Measurements from ENCODE around the gene VPS39.

Gene VPS39

DNA sequence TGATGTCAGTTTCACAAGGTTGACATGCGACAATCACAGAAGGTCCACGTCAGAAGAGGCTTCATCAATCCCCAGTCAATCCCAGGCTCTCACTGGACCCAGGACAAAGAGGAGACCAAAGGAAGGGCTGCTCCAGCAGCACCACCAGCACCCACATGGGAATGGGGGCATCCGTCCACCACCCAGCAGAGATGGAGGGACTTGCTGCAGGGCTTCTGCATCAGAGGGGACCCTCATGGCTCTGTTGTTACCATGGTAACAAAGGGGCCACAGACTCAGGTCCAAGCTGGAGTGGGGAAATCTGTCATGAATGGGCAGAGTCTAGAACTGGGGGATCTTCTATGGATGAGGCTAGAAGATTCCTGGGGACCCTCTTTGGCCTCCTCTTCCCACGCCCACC is 64.7 kb downstream of the VPS39 start:
- DNase-seq = no peak

DNA sequence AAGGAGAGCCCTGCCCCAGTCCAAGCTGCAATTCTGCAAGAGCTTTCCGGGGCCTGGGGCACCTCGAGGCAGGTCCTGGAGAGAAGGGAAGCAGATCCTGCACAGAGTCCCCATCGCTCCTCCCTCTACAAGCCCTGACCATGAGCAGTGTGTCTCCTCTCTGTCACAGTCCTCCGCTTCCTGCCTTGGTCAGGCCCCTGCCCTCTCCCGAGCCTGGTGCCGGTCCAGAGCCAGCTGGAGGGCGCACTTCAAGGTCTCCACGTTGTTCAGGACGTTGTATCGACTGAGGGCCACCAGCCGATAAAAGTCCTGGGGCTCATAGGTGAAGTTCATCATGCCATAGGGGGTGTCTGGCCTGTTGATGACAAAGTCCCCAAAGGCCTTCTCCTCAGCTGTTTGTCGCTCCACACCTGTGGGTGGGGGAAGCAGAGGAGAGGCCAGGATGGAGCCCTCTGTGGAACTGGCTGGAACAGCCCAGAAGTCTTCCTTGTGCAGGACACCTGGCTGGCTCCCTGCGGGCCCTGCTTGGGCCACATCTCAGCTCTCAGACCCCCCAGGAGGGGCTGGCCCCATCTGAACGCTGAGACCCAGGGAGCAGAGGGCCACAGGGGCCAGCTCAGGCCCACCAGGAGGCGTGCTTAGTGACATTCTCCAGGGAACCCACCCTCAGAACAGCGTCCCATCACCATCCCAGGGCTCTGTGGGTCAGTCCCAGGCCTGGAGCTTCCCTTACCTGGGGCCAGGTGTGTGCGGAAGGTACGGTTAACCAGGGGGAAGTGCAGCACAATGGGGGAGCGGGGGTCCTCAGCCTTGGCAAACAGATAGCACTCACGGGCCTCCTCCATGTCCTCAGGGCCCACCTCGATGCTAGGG is 66.1 kb downstream of the VPS39 start:
- DNase-seq = no peak

DNA sequence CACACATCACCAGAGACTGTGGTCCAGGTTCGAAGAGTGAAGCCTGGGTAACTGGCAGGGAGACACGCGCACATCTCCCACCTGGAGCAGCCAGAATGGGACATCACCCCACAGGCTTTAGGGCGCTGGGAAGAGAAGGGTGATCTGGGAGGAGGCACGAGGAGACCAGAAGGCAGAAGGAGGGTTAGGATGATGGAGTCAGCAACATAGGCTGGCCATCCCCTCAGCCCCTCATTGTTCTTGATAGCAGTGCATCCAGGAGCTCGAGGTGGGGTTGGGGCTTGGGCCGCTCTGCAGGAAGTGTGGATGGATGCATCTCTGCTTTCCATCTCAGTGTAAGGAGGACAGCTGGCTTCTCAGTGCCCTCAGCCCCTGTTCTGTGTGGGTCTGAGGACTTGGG is 66.9 kb downstream of the VPS39 start:
- DNase-seq = no peak

DNA sequence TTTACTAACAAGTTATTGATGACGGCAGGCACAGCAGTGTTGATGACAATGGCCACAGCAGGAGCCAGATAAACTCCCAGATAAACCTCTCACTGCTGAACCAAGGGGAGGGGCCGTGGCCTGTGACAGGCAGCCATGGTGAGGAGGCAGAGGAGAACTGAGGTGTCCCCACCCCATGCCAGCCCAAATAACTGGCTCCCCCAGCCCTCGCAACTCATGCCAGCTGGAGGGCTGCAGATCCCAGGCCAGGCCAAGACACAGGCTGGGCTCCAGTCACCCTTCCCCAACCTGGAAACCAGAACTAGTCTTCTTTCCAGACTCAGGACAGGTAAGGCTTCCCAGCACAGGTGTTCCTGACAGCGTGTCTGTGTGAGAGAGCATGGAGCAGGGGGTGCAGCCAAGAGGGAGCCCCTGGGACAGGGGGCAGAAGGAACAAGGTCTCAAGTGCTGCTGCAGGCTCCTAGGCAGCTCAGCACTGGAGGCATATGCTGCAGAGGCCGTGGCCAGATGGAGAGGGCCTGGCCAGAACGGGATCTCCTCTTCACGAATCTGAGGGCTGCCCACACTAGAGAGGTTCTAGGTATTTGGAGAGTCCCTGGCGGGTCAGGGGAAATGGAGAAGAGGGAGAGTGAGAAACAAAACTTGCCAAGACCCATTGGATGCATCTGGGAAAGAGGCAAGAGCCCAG is 67.6 kb downstream of the VPS39 start:
- no peak for DNase-seq

DNA sequence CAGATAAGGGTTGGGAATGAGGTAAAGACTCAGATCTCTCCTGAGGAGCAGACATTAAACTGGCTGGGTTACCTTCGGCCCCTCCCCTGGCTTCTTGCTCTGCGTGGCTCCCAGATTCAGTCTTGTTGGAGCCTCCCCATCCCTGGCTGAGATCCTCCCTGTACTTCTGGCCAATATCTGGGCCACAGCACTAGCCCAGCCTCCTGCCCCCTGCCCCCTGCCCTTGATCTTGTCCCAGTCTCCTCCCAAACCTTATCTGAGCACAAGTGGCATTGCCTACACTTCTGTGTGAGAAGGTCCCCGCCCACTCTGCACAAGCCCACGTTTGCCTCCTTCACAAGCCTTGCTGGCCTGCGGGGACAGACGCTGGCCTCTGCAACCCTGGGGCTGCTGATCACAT is 68.5 kb downstream of the VPS39 start:
- DNase-seq = no peak

DNA sequence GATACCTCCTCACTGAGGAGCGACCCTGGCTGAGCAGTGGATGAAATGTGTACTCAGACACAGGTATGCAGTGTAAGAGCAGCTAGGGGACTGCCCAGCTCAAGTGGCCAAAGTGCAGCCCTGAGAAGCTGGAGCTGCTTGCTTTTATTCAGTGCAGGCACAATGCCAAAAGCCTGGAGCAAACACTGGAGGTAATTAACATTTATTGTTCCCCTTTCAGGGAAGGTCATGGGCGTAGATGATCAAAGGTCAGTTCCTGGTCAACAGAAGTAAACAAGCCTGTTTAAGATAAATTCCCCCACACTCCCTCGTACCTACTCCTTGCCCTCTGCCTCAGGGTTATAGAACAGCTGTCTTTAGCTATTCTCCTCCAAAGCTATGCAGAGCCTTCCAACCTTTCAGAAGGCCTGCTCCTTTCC is 69.1 kb downstream of the VPS39 start:
- no peak for DNase-seq

DNA sequence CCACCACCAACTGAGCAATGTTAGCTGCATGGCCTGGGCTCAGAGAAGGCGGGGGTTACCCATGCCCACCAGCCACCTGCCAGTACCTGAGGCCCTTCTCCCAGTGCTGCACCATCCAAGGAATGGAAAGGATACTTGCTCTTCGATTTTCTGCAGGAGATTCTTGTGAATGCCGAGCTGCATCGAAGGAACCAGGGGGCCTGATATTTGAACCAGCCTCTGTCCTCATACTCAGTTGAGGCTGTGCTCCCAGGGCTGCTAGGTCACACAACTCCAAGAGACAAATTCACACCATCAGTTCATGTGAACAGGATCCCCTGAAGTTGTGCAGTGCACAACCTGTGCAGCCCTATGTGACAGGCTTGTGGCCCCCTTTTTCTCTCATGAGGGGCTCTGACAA is 69.7 kb downstream of the VPS39 start:
- no peak for DNase-seq

DNA sequence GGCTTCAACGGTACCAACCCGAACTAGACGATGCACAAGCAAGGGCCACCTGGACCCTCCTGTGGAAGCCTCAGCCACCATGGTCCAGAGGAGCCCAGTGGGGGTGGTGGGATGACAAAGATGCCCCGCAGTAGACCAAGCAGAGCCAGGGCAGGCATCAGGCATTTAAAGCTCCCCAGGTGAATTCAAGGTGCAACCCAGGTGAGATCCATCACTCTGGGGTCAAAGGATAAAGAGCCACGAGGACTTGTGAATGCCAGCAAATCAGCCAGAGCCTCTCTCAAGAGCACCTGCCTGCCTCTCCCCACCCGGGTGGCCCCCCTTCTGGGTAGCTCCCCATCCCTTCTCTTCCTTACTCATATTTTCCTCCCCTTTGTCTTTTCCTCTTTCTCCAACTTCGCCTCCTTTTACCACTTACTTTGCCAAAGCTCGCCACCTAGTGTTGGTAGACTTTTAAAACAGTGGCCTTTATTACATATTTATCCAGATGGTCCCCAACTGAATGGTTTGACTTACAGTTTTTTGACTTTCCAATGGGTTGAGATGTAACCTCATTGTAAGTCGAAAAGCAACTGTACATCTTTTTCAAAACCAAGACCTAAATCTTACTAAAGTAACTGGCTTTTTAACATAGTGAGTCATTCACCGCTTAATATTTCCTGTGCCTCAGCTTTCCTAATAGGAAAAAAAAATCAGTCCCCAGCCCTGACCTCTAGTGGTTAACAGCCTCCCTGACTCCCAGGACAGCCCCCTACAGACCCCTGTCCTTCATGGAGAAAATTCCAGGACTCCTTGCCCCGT is 70.4 kb downstream of the VPS39 start:
- DNase-seq = no peak

DNA sequence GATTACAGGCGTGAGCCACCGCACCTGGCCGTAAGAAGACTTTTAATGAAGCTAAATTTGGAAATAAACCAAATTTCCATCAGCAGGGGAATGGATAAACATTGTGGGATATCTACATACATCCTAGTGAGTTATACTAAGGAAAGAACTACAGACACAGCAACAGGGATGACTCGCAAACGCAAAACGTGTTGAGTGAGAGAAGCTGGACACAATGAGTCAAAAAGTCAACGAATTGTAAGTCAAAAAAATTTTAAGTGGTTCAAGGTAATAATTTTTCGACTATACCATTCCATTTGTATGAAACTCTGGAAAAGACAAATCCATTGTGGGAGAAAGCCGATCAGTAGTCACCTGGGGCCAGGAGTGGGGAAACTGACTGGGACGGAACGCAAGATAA is 71.6 kb downstream of the VPS39 start:
- DNase-seq = no peak

DNA sequence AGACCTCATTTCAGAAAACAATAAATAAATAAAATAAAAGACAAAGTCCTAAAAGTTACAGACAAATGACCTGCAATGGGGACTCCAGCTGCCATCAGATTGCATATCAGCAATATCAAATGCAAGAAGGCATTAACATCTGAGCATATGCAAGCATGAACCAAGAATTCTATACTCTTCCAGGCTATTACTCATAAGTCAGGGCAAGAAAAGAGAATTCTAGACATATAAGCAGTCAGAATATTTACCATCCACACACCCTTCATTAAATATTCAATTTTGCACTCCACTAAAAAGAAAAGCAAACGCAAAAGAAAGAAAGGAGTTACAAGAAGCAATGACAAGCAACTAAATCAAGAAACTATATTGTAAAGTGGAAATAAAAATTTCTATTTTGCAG is 72.8 kb downstream of the VPS39 start:
- no peak for DNase-seq

DNA sequence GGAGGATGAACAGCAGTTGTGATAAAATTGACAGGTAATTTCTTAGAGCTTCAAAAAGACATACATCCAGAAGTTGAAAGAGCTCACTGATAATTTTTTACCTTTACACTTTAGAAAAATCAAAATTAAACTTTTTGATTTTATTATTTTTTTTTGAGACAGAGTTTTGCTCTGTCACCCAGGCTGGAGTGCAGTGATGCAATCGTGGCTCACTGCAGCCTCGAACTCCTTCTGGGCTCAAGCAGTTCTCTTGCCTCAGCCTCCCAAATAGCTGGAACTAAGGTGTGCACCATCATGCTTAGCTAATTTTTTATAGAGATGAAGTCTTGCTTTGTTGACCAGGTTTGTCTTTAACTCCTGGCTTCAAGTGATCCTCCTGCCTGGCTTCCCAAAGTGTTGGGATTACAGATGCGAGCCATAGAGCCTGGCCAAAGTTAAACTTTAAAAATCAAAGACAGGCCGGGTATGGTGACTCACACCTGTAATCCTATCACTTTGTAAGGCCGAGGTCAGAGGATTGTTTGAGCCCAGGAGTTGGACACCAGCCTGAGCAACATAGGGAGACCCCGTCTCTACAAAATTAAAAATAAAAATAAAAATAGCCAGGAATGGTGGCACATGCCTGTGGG is 73.4 kb downstream of the VPS39 start:
- no peak for DNase-seq

DNA sequence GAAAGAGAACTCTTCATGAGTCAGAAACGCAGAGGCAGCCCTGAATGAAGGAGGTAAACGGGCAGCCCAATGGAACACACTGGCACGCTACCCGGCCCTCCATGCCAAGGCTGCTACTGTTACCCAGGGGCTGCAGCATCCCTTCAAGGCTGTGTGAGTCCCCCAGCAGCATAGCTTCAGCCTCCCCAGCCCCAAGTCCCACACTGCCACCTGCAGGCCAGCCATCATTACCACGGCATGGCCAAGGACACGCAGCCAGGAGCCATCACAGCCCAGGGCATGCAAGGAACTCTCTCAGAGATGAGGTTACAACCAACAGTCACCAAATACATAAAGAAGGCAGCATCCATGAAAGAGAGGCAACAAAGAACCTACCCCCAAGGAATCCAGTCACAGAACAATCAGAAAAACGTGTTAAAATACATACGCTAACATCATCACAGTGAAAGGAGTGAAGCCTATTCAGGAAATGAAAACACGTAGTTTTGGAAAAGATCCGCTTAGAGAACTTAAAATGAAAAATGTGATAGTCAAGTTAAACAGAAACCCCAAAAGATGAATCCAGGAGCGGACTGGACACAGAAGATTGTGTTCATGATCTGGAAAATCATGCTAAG is 74.1 kb downstream of the VPS39 start:
- DNase-seq = no peak

DNA sequence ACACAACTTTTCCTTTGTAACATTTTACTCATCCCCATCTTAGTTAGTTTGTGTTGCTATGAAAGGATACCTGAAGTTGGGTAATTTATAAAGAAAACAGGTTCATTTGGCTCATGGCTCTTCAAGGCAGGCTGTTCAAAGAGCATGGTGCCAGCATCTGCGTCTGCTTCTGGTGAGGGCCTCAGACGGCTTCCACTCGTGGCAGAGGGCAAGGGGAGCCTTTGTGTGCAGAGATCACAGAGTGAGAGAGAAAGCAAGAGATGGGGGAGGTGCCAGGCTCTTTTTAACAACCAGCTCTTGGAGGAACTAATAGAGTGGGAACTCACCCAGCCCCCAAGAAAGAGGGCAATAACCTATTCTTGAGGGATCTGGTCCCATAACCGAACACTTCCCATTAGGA is 74.7 kb downstream of the VPS39 start:
- DNase-seq = no peak

DNA sequence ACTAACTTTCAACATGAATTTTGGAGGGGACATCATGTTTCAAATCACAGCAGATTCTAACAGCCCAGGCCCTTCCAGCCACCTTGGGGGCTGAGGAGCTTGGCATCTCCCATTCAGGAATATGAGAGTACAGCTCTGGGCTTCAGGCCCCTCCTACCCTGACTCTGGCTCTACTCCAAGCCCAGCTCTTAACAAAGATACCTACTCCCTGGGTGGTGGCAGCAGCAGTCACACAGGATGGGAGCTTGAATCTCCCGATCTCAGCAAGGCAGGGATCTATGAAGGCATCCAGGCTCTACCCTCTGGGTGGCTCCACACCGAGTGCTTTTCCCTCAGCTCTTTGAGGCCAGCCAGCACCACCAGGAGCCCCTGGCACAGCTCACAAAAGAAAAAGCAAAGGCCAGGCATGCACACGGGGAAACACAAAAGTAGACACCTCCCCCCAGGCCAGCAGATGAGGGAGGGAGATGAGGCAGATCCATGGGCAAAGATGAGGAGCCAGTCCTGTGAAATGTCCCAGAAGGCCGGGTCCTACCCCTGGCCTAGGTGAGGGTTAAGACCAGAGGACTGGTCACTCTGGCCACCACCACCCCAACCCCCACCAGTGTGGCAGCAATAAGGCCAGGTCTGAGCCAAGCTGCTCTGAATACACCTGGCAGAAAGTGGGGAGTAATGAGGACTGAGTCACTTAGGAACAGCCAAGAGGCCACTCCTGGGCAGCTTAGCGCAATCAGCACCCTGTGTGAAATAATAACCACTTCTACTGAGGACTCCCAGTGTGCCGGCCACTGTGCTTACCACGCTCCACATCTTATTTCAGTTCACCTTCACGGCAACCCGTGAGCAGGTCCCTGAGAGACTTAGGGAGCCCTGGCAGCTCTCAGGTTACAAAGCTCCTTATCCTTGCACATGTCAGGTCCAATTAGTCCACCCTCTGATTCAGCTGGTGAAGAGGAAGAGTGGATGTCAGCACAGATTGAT is 76.0 kb downstream of the VPS39 start:
- no peak for DNase-seq

DNA sequence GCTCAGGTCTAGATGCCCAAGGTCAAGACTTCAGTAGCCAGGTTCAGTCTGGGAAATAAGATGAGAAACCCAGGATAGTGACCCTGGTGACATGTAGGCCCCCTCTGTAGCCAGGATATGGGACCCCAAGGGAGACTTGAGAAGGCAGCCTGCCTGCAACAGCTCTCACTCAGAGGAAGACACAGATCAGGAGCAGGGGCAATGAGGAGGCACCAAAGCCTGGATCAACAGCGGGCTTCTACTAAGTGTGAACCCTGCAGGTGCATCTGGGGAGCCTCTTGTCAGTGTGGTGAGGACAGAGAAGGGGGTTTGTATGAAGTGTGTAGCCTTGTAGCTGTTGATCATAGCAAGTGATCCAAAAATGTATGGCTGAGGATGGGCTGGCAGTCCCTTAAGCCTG is 77.1 kb downstream of the VPS39 start:
- DNase-seq = no peak

DNA sequence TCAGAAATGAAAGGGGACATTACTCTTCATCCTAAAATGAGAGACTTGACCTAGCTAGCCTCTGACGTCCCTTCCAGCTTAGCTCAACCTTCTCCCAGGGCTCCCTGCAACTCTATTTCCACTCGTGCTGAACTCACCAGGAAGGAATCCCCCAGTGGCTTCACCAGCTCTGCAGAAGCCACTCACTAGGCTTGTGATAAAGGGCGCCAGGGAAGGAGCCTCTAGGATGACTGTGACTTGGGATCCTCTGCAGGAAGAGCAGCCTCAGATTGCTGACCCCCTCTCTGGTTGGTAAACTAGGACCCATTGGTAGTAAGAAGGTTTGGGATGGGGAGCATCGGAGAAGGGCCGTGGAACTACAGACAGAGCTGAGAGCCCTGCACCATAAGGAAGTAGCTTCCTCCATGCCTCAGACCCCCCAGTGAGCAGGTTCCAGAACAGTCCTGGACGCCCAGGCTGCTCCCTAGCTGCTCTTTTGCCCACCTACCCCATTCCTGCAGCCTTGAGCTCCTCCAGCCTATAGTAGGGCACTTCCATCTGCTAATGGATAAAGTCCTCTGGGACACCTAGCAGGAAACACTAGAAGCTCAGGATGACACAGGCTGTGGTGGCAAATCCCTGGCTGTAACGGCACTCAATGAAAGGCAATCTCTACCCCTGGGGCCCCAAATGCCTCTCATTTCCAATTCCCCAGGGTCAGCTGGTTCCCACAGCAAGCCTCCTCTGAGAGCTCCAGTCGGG is 77.7 kb downstream of the VPS39 start:
- no peak for DNase-seq

DNA sequence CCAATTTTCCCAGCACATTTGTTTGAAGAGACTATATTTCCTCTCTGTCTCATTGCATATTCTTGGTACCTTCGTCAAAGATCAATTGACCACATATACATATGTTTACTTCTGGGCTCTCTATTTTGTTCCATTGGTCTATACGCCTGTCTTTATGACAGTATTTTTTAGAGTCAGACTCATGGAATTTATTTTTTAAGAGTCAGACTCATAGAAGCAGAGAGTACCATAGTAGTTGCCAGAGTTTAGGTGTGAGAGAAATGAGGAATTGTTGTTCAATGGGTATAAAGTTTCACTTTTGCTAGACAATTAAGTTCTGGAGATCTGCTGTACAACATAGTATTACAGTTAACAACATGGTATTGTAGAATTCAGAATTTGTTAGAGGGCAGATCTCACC is 78.7 kb downstream of the VPS39 start:
- DNase-seq = no peak

DNA sequence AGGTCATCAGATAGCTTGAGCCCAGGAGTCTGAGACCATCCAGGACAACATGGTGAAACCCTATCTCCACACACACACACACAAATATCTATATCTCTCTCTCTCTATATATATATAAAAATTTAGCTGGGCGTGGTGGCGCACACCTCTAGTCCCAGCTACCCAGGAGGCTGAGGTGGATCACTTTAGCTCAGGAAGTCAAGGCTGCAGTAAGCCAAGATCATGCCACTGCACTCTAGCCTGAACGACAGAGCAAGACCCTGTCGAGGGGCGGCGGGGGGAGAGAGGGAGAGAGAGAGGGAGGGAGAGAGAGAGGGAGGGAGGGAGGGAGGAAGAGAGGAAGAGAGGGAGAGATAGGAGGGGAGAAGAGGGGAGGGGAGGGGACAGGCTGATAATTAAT is 79.6 kb downstream of the VPS39 start:
- DNase-seq = no peak

DNA sequence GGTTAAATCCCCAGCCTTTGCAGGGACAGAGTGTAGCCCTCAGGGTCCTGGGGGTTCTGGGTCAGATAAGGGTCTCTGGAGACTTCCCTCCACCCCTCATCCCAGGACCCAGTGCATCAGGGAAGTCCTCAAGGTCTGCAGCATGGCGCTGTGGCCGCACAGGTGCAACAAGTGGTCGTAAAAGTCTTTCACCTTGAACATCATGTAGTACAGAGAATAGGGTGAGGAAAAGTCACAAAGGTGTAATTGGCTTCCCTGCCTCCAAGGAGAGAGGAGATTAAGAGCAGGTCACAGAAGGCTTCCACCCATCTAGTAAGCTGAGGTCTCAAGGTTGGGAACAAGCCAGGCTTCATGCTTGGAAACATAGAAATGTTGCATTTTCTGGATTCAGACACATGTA is 84.6 kb downstream of the VPS39 start:
- DNase-seq = no peak

DNA sequence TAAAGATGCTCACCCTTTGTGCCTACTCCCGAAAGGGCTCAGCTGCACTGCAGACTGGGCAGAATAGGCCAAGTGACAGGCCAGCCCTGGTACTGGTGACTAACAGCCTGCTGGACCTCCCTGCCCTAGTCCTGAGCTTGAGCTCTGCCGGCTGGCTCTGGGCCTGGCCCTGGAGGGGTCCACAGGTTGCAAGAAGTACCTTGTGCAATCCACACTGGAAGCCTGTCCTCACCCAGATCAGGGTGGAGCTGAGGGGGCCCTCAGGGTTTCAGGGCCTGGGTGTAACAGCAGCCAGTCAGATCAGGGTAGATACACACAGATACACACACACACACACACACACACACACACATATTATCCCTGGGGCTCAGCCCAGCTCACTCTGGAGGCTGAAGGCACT is 86.4 kb downstream of the VPS39 start:
- DNase-seq = no peak

DNA sequence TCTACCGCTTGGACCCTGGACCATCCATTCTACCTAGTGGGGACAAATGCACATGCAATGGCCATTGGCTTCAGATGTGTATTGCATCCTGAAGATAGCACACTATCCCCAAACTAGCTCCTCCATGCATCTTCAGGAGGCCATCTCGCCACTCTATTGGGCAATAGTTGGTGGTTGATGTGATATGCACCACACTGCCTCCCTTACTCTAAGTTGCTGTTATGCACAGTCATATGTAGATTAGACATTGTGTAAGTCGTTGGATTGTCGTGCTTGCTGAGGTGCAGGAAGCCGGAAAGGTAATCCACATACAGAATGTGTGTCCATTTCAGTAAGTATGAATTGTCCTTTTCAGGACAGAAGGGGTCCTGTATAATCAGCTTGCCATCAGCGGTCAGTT is 87.1 kb downstream of the VPS39 start:
- no peak for DNase-seq

Measured in cerebellar nuclear complex (tissue), 1 donor.